GM18499 (cell line): ENCODE results near the gene PSTPIP1.
"Not testable (repeated sequence)": the region's sequence is repeated elsewhere in the genome, so short reads cannot be mapped to it uniquely, and the experiment has no call there.

Experiments used
- ATAC-seq: cut with Tn5 transposase; IDR thresholded peaks from one replicate; pipeline ENCODE4 v1.9.1; 2021; ENCODE audit warnings: moderate number of reproducible peaks; ENCODE audit not compliant: insufficient read depth, unreplicated experiment

The PSTPIP1 gene

DNA sequence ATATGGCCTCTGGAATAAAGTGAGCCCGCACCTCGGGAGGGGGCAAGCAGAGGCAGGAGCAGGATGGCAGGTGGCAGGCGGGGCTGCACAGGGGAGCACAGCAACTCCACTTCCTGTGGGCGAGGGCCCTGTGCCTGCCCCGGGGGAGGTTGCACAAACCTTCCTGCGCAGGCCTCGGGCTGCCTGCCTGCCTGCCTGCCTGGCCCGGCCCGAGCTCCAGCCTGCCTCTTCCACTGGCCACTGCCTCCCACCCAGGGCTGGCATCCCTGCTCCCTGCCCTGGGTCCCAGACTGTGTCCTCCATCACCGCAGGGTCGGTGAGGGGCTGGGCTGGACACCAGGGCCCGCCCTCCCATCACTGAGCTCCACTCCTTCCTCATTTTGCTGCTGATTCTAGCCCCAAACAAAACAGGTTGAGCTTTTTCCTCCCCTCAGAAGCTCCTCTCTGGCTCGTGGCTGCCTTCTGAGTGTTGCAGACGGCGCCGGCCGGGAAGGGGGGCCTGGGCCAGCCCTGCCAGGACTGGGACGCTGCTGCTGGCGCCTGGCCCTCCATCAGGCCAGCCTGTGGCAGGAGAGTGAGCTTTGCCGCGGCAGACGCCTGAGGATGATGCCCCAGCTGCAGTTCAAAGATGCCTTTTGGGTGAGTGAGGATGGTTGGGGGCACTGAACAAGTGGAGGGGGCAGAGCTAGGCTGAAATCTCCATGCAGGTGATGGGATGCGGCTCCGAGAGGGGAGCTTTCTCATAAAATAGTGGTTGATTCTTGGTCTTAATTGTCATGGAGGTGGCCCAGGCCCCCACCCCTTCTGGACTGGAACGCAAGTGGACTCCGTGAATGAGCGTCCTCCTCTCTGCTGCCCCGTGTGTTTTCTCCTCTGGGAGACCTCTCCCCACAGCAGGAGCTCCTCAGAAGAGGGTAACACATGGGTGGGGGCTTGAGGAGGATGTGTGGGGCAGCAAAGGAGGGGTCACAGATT lies at the start of gene PSTPIP1:
Gene PSTPIP1, plus strand, starts transcription at position 156 of the 975 bp plus-strand sequence. Its CDS starts 448 bp downstream, at position 604.
- no peak for ATAC-seq

DNA sequence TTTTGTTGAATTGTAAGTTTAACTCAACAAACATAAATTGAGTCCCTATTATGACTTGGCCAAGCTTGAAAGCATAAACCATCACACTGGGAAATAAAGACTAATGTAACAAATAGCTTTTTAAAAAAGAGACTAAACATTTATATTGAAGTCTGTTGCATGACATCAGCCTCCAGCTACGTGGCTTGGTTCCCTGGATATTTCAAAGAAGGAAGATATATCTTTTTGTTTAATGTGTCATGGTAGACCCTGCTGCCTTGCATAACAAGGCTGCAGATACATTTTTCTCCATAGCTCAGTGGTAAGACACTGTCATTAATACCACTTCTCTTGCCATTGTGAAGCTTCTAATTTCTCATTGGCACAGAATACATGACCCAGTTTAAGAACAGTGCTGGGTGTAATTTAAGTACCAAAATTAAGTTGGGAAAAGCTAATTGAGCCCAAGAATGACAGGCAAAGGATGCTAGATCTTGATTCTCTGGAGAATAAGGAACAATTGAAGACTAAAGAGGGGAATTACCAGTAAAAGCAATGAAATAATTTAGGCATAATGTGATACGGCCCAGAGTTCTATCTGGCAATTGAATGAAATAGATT lies 49.3 kb upstream of the PSTPIP1 start:
- no peak for ATAC-seq

DNA sequence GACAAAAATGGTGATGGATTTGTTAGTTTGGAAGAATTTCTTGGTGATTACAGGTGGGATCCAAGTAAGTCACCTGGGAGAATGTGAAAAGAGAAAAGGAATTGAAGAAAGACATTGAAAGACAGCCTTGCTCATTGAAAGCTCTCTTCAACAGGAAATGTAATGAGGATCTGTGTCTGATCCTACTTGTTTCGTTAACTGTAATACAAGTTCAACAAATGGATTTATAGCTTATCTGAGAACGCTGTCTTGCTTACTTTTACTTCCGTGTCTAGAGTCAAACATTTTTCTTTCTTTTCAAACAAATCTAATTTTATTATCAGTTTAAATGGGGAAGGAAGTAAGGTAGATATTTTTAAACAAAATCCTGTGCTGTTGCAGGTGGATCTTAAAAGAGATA lies 47.5 kb upstream of the PSTPIP1 start:
- ATAC-seq = no peak

DNA sequence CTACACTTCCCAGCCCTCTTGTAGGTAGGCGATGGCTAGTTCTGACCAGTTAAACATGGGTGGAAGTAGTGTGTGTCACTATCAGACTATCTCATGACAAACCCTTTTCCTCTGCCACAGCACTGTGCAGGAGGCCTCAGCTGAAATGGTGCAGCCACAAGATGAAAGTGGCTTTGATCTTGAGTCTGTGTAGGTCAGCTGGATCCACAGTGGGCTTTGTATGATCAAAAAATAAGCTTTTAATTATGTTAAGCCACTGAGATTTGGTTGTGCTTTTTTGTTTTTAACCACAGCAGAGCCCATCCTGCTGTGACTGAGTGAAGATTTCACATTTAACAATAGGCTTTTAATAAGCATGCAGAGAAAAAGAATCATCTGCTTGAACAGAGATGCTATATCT lies 43.7 kb upstream of the PSTPIP1 start:
- no peak for ATAC-seq

DNA sequence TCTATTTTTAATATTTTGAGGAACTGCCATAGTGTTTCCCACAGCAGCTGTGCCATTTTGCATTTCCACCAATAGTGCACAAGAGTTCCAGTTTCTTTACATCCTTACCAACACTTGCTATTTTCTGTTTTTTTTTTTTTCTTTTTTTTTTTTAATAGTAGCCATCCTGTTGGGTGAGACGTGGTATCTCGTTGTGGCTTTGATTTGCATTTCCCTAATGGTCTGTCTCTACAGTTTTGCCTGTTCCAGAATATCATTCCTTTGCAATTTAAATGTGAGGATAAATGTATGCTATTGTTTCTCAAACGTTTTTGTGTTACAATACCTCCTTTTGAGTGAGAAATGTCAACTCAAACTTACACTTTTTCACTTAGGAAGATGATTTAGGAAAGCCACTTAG lies 41.0 kb upstream of the PSTPIP1 start:
- ATAC-seq = no peak

DNA sequence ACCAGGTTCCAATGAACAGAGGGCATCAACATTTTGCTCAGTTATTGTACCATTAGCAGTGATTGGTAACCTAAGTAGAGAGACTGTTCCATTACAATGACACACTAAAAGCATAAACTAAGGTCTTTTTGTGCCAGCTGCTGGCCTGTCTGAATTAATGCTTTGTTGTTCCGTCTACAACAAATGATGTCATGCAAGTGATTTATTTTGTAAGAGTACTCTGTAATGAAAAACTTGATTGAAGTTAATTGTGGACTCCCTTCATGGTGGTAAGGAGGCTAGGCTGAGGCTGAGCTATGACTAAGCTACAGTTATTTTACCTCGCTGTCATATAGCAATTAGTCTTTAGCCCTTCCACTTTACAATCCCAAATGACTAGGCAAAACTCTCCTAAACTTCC lies 40.2 kb upstream of the PSTPIP1 start:
- ATAC-seq = no peak

DNA sequence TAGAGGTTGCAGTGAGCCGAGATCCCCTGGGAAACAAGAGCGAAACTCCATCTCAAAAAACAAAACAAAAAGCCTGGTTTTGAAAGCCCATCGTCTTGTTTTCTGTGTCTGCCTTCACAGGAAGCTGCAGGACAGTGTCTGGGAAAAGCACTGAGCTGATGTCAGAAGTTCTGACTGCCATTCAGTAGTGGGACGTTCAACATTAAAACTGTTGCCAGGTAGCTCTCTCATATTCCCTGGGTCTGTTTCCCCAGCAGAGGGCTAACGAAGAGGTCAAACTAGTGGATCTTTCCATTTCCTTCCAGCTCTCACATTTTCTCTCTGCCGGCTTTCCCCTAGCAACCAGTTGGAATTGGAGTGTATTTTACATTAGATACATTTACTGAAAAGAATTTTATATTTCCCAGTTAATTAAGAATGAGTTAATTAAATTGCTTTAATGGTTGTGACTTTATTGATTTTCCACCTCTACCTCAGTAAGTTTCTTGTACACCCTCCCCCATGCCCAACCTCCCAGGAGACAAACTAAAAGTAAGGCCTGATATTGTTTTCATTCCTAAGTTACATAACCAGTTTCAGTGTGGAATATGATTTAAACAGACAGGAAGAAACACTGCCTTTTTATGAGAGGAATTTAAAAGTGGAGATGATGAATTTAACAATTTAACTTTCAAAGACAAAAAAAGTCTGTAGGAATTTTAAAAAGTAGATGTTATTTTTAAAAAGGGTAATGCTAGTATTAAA lies 33.5 kb upstream of the PSTPIP1 start:
- no peak for ATAC-seq

DNA sequence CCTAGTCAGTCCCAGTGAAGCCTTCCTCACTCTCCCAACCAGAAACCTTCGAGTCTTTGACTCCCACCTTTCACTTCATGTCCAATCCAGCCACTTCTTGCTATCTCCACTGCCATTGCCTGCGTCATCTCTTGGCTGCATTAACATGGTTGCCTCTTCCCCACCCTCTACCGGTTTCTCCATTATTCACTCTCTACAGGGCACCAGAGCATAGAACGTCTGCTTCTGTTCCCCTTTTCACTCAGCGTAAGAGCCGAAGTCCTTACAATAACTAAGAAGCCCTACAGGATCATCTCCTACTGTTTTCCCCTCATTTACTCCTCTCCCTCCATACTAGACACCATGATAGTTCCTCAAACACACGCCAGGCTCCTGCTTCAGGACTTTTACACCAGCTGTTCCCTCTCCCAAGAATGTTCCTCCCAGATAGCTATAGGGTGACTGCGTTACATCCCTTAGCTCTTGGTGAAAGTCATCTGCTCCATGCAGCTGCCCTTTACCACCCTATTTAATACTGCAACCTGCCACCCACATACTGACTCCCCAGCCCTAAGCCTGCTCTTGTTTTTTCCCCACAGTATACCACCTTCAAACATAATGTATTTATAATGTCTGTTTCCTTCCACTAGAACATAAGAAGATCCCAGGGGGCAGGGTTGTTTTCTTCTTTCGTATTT lies 32.5 kb upstream of the PSTPIP1 start:
- no peak for ATAC-seq

DNA sequence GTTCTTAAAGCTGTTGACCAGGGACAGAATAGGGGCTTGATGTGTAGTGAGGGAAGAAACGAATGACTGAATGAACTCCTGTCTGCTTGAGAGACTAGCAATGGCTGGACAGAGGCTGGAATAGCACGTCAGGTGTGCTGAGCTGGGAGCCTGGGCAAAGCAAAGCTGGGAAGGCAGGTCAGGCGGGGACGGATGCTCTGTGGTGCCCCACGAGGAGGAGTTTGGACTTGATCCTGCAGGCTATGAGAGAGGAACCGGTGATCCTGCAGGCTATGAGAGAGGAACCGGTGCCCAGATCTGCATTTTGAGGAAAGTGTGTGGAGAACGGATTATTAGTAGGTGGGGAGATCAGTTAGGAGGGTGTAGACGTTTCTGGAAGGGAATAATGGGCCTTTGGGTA lies 31.3 kb upstream of the PSTPIP1 start:
- ATAC-seq = no peak

DNA sequence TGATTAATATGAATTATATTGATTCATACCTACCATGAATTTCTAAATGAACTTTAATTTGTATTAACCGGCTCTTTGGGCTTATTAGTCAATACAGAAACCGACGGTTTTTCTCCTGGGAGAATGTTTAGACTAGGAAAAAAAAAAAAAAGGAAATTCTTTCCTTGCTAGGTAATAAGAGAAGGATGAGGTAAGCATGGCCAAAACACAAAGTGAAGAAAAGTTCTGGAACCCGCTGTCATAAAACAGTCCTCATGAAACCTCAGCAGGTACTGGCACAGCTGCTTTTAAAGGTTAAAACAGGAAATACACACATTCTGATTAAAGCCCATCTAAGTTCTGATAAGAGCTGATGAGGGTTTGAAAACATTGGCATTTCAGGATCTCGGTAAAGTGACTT lies 30.8 kb upstream of the PSTPIP1 start:
- ATAC-seq = no peak

DNA sequence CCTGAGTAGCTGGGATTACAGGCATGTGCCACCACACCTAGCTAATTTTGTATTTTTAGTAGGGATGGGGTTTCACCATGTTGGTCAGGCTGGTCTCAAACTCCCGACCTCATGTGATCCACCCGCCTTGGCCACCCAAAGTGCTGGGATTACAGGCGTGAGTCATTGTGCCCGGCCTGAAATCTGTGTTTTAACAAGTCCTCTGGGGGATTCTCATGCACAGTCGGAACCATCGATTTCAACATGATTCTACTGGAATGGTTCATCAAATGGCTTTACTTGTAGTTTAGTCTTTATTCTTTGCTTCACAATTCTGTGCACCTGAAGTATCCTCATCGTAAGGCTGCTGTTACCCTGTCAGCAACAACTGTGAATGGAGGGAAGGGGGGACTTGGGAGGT lies 28.9 kb upstream of the PSTPIP1 start:
- not testable (repeated sequence) for ATAC-seq

DNA sequence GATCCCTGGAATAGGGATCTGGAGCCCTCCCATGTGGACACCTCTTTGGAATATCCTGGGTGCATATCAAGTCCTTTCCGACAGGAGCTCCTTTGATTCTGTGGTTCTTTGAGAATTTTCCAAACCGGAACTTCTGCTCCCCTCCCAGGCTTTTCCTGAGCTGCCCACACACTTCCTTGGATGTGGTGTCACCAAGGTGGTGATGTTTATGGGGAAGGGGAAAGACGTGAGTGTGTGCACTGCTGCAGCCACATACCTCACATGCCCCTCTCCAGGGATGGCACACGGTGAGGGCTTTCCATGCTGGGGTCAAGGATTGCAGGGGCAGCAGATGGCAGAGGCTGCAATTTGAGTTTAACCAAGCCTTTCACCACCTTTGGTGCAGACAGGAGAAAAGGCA lies 27.9 kb upstream of the PSTPIP1 start:
- ATAC-seq = no peak

DNA sequence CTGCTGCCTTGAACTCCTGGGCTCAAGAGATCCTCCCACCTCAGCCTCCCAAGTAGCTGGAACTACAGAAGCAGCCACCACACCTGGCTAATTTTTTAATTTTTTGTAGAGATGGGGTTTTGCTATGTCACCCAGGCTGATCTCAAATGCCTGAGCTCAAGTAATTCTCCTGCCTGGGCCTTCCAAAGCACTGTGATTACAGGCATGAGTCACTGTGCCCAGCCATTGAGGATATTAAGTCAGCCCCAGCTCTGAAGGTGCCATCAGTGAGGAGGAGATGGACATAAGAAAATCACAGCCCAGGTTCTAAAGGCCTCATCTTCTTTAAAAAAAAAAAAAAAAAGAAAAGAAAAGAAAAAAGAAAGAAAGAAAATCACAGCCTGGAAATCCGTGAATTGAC lies 26.6 kb upstream of the PSTPIP1 start:
- ATAC-seq = no peak

DNA sequence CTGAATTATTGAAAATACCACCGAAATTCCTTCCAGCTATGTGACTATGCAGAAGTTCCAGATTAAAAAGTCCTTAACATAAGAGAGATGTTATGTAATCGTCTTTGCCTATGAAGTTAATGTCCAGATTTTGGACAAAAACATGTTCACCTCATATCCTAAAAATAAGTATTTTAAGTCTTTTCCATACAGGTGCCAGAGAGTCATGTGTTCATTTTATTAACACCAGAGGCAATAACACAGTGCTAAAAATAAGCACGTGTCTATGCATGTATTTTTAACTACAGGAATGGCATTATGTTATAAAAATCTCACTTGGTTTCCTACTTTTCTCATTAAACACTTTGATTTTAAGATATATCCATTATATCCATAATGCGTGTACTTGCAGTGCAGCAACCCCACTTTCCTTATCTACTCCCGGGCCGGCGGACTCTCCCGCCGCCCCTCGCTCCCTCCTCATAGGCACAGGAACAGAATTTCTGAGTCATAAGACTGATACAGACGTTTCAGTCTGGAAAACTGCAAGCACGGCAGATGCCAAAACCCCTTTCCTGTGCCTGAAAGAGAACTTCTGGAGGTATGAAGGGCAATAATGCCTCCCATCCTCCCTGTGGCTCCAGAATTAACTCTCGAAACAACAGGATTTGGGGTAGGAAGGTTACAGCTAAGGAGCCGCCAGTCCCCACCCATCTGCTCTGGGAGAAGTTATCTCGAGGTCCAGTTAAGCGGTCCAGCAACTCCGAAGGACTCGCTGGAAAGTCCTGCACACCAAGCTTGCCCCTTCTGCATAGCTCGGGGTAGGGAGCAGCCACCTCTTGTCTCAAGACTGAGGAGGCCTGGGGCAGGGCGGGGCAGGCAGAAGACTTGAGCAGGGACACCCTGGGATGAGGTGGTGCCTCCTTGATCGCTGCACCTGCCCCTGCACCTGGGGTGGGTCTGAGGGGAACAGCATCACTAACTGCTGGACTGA lies 22.3 kb upstream of the PSTPIP1 start:
- ATAC-seq = no peak

DNA sequence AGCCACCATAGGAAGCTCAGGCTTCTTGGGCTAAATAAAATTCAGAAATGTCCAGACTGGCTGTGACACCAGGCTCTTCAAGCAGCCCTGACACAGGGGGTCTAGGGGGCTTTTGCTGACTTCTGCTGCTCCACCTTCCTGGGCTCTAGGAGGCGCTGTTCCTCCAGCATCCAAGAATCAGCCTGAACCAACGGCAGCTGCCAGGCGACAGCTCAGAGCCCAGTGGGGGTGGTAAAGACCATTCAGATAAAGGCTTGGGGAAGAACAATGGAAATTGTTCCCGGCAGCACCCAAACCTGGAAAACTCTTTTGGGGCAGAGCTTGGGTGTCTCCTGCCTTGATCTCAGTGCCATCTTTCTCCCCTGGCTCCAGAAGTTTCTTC lies 21.6 kb upstream of the PSTPIP1 start:
- no peak for ATAC-seq

DNA sequence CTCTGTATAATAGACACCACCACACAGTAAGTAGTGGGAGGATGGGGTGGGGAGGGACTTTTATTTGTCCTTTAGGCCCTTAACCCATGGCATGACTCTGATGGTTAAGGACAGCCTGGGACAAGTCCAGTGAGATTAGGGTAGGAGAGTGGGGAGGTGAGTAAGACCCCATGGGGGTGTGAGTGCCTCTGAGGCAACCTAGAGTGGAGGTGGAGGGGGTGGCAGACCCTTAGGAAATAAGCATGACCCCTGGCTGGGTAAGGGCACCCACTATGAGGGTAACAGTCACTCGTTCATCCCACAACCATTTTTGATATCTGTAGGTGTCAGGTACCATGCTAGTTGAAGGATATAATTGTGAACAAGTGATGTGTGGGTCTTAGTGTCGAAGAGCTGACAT lies 21.0 kb upstream of the PSTPIP1 start:
- no peak for ATAC-seq

DNA sequence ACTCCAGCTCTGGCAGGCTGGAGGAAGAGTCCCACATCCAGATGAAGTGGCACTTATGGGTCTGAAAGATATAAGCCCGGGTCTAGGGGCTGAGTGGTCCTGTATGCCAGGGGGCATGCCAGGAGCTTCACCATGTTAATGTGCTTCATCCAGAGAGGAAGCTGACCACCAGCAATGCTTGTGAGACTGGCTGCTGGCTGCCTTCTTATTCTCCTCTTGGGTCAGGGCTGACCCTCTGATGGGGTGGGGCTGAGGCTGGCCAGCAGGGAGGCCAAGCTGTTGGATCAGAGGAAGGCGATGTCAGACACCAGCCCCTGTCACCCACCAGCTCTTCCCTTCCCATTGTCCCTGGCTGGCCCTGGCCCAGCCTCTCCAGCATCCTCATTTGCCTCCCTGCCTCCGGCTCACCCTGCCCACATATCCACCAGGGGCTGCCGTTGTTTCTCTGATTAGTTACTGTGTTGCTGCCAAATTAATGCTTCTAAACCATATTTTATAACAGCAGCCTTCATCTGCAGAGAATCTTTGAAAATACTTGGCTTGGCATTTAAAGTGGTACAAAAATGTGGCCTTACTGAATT lies 20.4 kb upstream of the PSTPIP1 start:
- ATAC-seq = no peak

DNA sequence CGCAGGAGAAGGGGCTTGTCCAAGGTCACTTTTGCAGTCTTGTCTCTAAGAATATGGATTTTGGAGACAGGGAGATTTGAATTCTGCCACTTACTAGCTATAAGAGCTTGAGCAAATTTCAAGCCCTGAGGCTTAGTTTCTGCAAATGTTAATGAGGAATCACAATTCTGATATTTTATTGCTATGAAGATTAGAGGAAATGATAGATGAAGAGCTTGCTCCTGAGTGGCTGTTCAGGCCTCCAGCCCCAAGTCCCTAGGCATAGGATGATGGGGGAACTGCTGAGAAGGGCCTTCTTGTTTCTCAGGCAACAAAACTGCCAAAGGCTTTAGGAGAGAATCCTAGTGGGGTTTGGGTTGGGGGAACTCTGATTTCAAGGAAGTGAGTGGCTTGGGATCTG lies 18.8 kb upstream of the PSTPIP1 start:
- ATAC-seq = no peak
